Sigmoid colon (tissue), 7 donors: Measurements from ENCODE around the gene CD226. TPM values are rescaled to one million over a fixed set of nuclear protein-coding genes. Genes with fewer than 3 reads are reported as not detected.

Experiments used
- DNase-seq: peaks from one replicate; pipeline ENCODE4 v3.0.0-alpha.2; 2019
- H3K27ac ChIP-seq, 4 donors: fragments of 200-600 bp; sonication (generic); one replicate each; pipeline ENCODE4 v1.5.1; 2016 to 2019; ENCODE audit warnings: mild to moderate bottlenecking in 1 of 4
- H3K27me3 ChIP-seq, 3 donors: fragments of 200-600 bp; sonication (generic); one replicate each; pipeline ENCODE4 v1.5.1; 2019; ENCODE audit warnings: mild to moderate bottlenecking in 1 of 3
- H3K36me3 ChIP-seq, 4 donors: fragments of 200-600 bp; sonication (generic); one replicate each; pipeline ENCODE4 v1.5.1; 2016 to 2019
- H3K4me1 ChIP-seq, 4 donors: fragments of 200-600 bp; sonication (generic); one replicate each; pipeline ENCODE4 v1.5.1; 2017 to 2019
- H3K4me3 ChIP-seq, 4 donors: fragments of 200-600 bp; sonication (generic); one replicate each; pipeline ENCODE4 v1.5.1; 2017 to 2019; ENCODE audit warnings: mild to moderate bottlenecking in 2 of 4, moderate library complexity in 1 of 4
- H3K9me3 ChIP-seq, 4 donors: fragments of 200-600 bp in 3 of 4; sonication (generic) in 3 of 4; one replicate each; pipeline versions ENCODE4 v1.5.1 to v1.6.1; 2013 to 2019
- EP300 ChIP-seq, 4 donors: sonication (generic); formaldehyde crosslinking; IDR thresholded peaks; one replicate each; pipeline ENCODE4 v1.6.1; 2017; ENCODE audit warnings: antibody characterized with exemption in 4 of 4
- POLR2A ChIP-seq, 2 donors: fragments of 450-650 bp; IDR thresholded peaks; one replicate each; pipeline ENCODE4 v1.6.1; 2016; ENCODE audit warnings: antibody characterized with exemption in 2 of 2, mild to moderate bottlenecking in 2 of 2, moderate library complexity in 2 of 2
- POLR2AphosphoS5 ChIP-seq, 4 donors: sonication (generic); formaldehyde crosslinking; IDR thresholded peaks; one replicate each; pipeline ENCODE4 v1.6.1; 2017; ENCODE audit warnings: antibody characterized with exemption in 4 of 4
- WGBS, 2 donors: extraction: QIAGEN DNeasy Blood & Tissue Kit; methylation state at CpG; one replicate each; pipeline ENCODE4 v1.1.7; 2013; 5-methylcytosine and 5-hydroxymethylcytosine counted together
- intact Hi-C: fragments of 100-400 bp; cut with DNase I; formaldehyde crosslinking; loops from one replicate; pipeline ENCODE4 v1.15.1; 2023
- polyA plus RNA-seq, 3 donors: library from polyadenylated mRNA; stranded (reverse); fragments of 200-250 nt; gene quantifications; one replicate each; pipeline ENCODE4 v1.2.3, GENCODE V29; 2013
- total RNA-seq, 4 donors: library from RNA; depleted of rRNA; stranded (reverse); fragments of >200 nt; gene quantifications; one replicate each; pipeline ENCODE4 v1.1.0, GENCODE V29; 2016
- TF ChIP-seq, protein P1 (sequence below), 4 experiments: fragments of 450-650 bp in 3 of 4; fragments of 200-600 bp in 1 of 4; IDR thresholded peaks; one replicate each; pipeline ENCODE4 v1.5.1; 2016 to 2019; ENCODE audit warnings: antibody characterized with exemption in 4 of 4, mild to moderate bottlenecking in 3 of 4, moderate library complexity in 2 of 4
- donor health status: healthy with polysubstance abuse.
- donor health status: Bipolar disorder and iron deficiency.
- donor health status: healthy.

CD226 gene
- total and polyA plus RNA-seq, 7 donors: under 0.01 to 2.4 (median 0.55) TPM

DNA sequence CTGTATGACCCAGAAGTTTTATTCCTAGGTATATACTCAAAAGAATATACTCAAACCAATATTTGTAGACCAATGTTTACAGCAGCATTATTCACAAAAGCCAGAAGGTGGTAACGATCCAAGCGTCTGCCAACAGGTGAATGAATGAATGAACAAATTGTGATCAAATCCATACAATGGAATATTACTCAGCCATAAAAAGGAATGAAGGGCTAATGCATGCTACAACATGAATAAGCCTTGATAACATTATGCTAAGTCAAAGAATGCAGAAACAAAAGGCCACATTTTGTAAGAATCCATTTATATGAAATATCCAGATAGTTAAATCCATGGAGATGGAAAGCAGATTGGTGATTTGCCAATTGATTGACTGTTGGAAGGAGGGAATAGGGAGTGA lies 5.5 kb upstream of the CD226 start:
- Histone ChIP-seq H3K9me3 (no peaks in the 10 kb centered on the region), H3K27ac (no peak overlapping the region), H3K4me3 (no peak overlapping the region), H3K27me3 (no peaks in the 10 kb centered on the region), H3K36me3 (no peaks in the 10 kb centered on the region), H3K4me1 (peaks cover 0 to 11% (median 5%) of the 10 kb centered on the region in 4 donors)
- WGBS, 2 donors: 97 to 99% methylated on average over 2 of the region's 2 CpGs
- intact Hi-C loops: no loop called here
- no peak for TF ChIP-seq POLR2AphosphoS5 (IDR thresholded peaks at IDR 0.05)
- TF ChIP-seq, protein P1, sequence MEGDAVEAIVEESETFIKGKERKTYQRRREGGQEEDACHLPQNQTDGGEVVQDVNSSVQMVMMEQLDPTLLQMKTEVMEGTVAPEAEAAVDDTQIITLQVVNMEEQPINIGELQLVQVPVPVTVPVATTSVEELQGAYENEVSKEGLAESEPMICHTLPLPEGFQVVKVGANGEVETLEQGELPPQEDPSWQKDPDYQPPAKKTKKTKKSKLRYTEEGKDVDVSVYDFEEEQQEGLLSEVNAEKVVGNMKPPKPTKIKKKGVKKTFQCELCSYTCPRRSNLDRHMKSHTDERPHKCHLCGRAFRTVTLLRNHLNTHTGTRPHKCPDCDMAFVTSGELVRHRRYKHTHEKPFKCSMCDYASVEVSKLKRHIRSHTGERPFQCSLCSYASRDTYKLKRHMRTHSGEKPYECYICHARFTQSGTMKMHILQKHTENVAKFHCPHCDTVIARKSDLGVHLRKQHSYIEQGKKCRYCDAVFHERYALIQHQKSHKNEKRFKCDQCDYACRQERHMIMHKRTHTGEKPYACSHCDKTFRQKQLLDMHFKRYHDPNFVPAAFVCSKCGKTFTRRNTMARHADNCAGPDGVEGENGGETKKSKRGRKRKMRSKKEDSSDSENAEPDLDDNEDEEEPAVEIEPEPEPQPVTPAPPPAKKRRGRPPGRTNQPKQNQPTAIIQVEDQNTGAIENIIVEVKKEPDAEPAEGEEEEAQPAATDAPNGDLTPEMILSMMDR (IDR thresholded peaks at IDR 0.05): no peak
- TF ChIP-seq EP300 (IDR thresholded peaks at IDR 0.05): no peak
- no peak for TF ChIP-seq POLR2A (IDR thresholded peaks at IDR 0.05)
- no peak for DNase-seq

DNA sequence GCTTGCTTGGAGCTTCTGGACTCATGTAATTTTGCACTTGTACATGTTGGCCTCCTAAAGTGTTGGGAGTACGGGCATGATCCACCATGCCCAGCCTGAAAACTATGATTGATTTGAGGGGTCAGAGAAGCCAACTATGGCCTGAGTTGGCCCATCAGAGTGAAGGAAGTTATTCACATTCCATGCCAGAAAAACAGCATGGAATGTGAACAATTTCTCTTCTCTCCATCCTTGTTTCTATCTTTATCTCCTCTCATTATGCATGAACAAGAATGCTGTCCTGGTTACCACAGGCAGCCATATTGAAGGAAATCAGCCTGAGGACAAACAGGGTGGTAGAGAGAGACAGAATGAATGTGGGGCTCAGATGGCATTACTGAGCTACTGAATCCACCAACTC lies 3.5 kb upstream of the CD226 start:
- intact Hi-C loops: no loop called here
- TF ChIP-seq POLR2A (IDR thresholded peaks at IDR 0.05) (no peak), EP300 (IDR thresholded peaks at IDR 0.05) (no peak), POLR2AphosphoS5 (IDR thresholded peaks at IDR 0.05) (no peak)
- TF ChIP-seq, protein P1 (IDR thresholded peaks at IDR 0.05): no peak
- Histone ChIP-seq H3K36me3 (no peaks in the 10 kb centered on the region), H3K27me3 (no peaks in the 10 kb centered on the region), H3K9me3 (no peaks in the 10 kb centered on the region), H3K27ac (no peak overlapping the region), H3K4me3 (no peak overlapping the region), H3K4me1 (peaks cover 0 to 4% (median 4%) of the 10 kb centered on the region in 4 donors)
- 89 to 94% methylated on average over 1 of the region's 1 CpG for WGBS, 2 donors
- no peak for DNase-seq

DNA sequence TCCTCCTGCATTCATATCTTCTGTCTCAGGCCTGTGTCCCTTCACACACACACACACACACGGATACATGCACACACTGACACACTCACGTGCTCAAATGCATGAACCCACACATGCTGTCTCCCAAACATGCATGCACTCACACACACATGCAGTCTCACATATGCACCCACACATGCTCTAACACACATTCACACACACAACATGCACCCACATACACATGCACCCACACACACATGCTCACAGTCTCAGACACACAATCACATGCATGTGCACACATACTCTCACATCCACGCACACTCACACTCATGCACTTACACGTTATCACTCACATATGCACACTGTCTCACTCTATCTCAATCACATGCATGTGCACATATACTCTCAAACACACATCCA lies 1.9 kb upstream of the CD226 start:
- Histone ChIP-seq H3K27me3 (no peaks in the 10 kb centered on the region), H3K4me1 (no peaks in the 10 kb centered on the region), H3K36me3 (no peaks in the 10 kb centered on the region), H3K4me3 (no peak overlapping the region), H3K27ac (no peak overlapping the region), H3K9me3 (no peaks in the 10 kb centered on the region)
- intact Hi-C loops: no loop called here
- no peak for DNase-seq
- TF ChIP-seq EP300 (IDR thresholded peaks at IDR 0.05): no peak
- TF ChIP-seq, protein P1 (IDR thresholded peaks at IDR 0.05): no peak
- no peak for TF ChIP-seq POLR2AphosphoS5 (IDR thresholded peaks at IDR 0.05)
- no peak for TF ChIP-seq POLR2A (IDR thresholded peaks at IDR 0.05)
- WGBS, 2 donors: 86 to 89% methylated on average over 4 of the region's 4 CpGs

DNA sequence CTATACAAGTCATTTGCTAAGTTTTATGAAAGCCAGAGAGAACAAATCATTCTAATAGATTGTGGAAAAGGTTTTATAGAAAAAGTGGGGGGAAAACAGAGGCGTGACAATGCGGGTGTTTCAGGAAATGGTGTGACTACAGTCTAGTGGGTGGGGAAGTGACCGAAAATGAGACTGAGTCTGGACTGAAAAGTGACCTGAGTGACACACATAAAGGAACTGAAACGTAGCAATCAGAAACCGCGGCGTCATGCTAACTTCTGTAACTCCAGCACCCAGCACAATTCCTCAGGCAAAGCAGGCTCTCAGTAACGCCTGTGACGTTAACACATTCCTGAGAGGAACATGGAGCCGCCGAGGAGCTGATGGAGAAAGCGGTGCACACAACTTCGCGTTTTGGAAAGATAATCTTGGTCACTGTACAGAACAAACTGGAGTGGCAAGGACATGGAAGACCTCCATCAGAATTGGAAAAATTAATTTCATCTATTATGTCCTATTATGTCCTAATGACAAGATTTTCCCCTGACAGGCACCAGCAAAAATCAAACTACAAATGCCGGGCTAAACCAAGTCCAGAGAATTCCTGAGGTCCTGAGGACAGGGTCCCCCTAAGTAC lies 1.4 kb upstream of the CD226 start:
- Histone ChIP-seq H3K9me3 (no peaks in the 10 kb centered on the region), H3K4me3 (no peak overlapping the region), H3K27ac (no peak overlapping the region), H3K4me1 (no peaks in the 10 kb centered on the region), H3K27me3 (no peaks in the 10 kb centered on the region), H3K36me3 (no peaks in the 10 kb centered on the region)
- peak; percentile 65 for DNase-seq
- TF ChIP-seq, protein P1 (IDR thresholded peaks at IDR 0.05): no peak
- TF ChIP-seq POLR2A (IDR thresholded peaks at IDR 0.05) (no peak), POLR2AphosphoS5 (IDR thresholded peaks at IDR 0.05) (no peak), EP300 (IDR thresholded peaks at IDR 0.05) (no peak)
- WGBS, 2 donors: 64 to 78% methylated on average over 15 of the region's 15 CpGs
- intact Hi-C loops: no loop called here

DNA sequence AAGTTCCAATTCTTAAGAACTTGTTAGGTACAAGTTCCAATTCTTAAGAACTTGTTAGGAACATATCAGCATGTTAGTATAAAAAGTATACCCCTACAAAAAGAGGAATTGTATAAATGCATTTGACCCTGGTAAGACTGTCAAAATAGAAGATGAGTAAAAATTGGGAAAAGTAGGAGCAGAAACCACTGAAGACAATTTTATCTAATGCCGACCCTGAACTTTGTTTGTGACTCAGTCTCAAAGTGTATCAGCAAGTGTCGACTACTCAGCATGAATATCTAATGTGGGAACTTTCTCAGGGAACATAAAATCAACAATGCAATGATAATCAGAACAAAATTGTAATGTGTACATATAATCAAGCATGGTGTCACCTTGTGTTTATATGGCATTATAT lies 583 bp upstream of the CD226 start:
- H3K27ac ChIP-seq: no peak overlapping the region

More for the DNA sequence above, 583 bp upstream of the CD226 start:
- Histone ChIP-seq H3K27me3 (no peaks in the 10 kb centered on the region), H3K4me1 (no peaks in the 10 kb centered on the region), H3K36me3 (no peaks in the 10 kb centered on the region), H3K4me3 (no peak overlapping the region), H3K9me3 (no peaks in the 10 kb centered on the region)
- DNase-seq: no peak
- TF ChIP-seq, protein P1 (IDR thresholded peaks at IDR 0.05): no peak
- TF ChIP-seq POLR2A (IDR thresholded peaks at IDR 0.05): no peak
- no peak for TF ChIP-seq EP300 (IDR thresholded peaks at IDR 0.05)
- TF ChIP-seq POLR2AphosphoS5 (IDR thresholded peaks at IDR 0.05): no peak
- intact Hi-C loops: no loop called here
- 65 to 72% methylated on average over 2 of the region's 2 CpGs for WGBS, 2 donors
